GM18909 (cell line): ENCODE data around the gene AGRN.
"Not testable (repeated sequence)": the region's sequence is repeated elsewhere in the genome, so short reads cannot be mapped to it uniquely, and the experiment has no call there.

Source experiments
- ATAC-seq: cut with Tn5 transposase; IDR thresholded peaks from one replicate; pipeline ENCODE4 v1.9.1; 2021; ENCODE audit warnings: mild to moderate bottlenecking; ENCODE audit not compliant: unreplicated experiment, poor library complexity

Gene AGRN

GRCh38 chr1:981491-981954, 38.4 kb upstream of the AGRN start:
- ATAC-seq, result no peak

- no peak for ATAC-seq
Measured at GRCh38 chr1:981955-982558, 37.9 kb upstream of the AGRN start, which contains the start of gene PERM1. PERM1 (minus strand) TSS chr1:982093; CDS start chr1:981029, 1,064 bp downstream.

- no peak for ATAC-seq
Measured at GRCh38 chr1:982765-983436, 37.0 kb upstream of the AGRN start.

DNA sequence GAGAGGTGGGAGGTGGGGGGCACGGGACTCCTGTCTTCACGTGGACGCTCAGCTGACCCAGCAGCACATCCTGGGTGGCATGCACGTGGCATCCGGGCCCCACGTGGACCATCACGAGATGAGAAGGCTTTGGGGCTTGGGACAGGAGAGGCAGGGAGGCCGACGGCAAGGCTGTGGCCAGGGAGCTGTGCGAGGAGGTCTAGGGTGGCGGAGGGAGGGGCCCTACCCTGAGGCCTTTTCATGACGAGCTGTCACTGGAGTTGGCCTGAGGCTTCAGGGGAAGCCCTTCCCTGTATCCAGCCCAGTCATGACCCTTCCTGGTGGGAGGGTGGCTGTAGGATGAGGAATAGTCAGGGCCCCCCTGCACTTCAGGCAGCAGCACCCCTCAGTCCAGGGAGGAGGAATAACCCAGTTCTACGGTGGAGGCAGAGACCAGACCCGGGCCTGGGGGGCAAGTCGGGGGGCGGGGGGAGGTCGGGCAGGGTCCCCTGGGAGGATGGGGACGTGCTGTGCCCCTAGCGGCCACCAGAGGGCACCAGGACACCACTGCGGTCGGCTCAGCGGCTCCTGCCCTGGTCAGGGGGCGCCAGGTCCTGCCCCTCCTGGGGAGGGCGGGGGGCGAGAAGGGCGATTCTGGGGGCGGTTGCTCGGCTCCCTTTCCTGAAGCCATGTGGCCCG, 36.0 kb upstream of the AGRN start:
- no peak for ATAC-seq

DNA sequence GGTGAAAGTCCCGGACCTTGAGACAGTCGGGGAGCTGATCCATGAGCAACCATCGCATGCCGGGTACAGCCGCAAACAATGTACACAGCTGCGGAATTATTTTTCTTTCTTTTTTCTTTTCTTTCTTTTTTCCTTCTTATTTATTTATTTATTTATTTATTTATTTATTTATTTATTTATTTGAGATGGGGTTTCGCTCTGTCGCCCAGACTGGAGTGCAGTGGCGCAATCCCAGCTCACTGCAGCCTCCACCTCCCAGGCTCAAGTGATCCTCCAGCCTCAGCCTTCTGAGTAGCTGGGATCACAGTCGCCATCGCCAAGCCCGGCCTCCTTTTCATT, 35.5 kb upstream of the AGRN start:
- ATAC-seq, result no peak

DNA sequence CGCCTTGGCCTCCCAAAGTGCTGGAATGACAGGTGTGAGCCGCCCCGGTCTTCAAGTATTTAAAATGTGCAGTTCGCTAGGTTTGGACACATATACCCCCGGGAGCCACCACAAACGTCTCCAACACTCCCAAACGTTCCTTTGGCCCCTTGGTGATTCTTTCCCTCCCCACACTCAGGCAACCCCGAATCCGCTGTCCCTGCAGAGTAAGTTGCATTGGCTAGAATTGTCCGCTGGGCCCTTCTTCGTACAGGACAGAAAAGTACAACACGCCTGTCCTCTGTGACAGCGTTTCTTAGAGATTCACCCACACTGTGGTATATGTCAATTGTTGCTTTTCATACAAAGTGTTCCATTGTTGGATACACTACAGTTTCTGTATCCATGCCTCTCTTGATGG, 34.8 kb upstream of the AGRN start:
- ATAC-seq, result no peak

- not testable (repeated sequence) for ATAC-seq
Measured at GRCh38 chr1:988061-988460, 31.9 kb upstream of the AGRN start.

DNA sequence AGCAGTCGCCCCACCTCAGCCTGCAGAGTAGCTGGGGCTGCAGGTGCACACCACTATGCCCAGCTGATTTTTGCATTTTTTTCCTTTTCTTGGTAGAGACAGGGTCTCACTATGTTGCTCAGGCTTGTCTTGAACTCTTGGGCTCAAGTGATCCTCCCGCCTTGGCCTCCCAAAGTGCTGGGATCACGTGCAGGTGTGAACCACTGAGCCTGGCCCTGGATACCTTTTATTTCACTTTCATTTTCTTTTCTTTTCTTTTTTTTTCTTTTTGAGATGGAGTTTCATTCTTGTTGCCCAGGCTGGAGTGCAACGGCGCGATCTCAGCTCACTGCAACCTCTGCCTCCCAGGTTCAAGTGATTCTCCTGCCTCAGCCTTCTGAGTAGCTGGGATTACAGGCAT, 28.6 kb upstream of the AGRN start:
- not testable (repeated sequence) for ATAC-seq

DNA sequence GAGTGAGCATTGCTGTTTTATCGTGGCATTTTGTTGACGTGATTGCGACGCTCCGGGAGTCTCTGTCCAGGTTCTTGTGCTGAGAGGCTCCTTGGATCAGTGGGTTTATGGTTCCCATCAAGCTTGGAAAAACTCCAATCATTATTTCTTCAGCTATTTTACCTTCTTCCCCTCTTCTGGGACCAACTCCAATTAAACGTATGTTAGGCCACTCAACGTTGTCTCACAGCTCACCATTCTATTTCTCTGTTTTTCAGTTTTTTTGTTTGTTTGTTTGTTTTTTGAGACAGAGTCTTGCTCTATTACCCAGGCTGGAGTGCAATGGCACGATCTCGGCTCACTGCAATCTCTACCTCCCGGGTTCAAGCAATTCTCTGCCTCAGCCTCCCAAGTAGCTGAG, 28.0 kb upstream of the AGRN start:
- ATAC-seq, result no peak

DNA sequence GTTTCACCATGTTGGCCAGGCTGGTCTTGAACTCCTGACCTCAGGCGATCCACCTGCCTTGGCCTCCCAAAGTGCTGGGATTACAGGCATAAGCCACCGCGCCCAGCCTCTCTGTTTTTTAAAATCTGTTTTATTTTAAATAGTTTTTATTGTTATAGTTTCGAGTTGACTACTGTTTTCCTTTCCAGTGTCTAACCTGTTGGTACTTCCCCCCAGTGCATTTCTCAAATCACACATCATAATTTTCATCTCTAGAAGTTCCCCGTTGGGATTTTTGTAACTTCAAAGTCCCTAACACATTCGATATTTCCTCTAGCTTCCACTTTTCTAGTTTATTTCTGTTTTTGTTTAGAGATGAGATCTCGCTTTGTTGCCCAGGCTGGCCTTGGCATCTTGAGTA, 27.6 kb upstream of the AGRN start:
- no peak for ATAC-seq

- ATAC-seq, result no peak
Measured at GRCh38 chr1:993379-993995, 26.4 kb upstream of the AGRN start.

GRCh38 chr1:994546-994945, 25.4 kb upstream of the AGRN start:
- not testable (repeated sequence) for ATAC-seq

DNA sequence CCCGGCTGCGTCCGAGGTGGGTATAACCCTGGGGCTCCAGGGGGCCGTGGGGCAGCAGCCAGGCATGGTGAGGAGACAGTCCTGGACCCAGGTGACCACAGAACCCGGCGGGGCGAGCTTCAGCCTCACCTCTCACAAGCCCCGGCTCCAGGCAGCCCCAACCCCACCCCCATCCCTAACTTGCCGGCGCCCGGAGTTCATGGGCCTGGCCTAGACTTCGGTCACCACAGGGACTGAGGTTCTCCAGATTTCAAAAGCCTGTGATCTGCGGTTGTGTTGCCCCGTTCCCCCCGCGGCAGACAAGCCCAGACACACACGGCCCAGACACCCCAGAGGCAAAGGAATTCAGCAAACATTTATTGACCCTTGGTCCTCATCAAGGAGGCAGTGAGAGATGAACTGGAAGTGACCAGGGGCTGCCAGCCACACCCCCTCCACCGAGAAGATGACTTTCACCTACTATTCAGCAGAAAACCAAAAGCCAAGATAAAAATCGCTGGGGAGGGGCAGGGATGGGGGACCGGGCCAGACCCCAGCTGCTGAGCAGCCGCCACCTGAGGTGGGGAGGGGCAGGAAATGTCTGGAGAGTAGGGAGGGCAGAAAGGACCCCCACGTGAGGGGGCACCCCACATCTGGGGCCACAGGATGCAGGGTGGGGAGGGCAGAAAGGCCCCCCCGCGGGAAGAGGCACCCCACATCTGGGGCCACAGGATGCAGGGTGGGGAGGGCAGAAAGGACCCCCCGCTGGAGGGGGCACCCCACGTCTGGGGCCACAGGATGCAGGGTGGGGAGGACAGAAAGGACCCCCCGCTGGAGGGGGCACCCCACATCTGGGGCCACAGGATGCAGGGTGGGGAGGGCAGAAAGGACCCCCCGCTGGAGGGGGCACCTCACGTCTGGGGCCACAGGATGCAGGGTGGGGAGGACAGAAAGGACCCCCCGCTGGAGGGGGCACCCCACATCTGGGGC, 24.0 kb upstream of the AGRN start:
- no peak for ATAC-seq

- no peak for ATAC-seq
Measured at GRCh38 chr1:996851-997712, 22.8 kb upstream of the AGRN start.

DNA sequence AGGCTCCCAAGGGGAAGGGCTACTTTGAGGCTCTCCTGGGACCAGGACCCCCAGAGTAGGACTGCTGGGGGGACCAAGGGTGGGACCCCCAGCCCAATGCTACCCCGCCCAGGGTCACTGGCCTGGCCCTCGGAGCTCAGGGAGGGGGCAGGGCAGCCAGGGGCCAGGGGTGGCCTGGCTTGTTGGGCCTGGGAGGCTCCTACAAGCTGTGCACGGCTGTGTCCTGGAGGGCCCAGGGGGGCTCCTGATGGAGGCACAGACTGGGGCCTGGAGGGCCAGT, 22.3 kb upstream of the AGRN start:
- ATAC-seq, result no peak

DNA sequence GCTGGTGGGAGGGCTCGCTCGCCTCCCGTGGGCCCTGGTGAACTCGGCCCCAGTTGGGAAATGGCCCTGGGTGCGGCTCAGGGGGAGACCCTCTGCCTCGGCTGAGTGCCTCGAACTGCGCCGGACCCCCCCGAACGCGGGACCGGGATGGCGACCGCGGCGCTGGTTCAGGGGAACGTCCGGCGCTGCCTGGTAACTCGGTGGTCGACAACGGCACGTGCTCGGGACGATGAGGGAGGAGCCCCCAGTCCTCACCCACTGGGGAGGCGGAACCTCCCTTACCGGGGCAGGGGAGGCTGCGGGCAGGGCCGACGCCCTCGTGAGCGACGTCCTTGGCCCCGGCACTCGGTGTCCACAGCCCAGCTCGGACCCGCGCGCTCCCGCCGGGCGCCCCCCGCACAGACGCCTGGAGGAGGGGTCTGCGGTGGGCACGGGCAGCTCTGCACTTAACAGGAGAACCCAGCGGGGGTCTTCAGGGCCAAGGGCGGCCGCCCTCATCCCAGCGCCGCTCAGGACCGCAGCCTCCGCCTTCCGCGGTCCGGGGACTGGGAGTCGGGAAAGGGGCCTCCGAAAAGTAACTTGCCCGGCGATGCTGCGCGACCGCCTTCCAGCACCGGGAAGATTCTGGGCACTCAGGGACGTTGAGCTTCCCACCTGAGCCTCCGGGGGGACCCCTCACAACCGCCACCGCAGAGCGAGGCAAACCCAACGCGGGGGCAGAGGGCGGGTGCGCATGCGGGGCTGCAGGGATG, 21.8 kb upstream of the AGRN start:
- ATAC-seq, result no peak

DNA sequence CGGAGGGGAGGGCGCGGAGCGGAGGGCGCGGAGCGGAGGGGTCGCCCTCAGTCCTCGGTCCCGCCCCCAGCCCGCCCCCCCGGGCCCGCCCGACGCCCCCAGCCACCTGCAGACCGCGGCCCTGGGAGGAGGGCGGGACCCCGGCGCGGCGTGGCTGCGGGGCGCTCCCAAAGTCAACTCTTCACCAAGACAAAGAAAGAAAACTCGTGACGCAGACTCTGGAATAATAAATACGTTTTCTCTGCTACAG, 21.2 kb upstream of the AGRN start:
- no peak for ATAC-seq

DNA sequence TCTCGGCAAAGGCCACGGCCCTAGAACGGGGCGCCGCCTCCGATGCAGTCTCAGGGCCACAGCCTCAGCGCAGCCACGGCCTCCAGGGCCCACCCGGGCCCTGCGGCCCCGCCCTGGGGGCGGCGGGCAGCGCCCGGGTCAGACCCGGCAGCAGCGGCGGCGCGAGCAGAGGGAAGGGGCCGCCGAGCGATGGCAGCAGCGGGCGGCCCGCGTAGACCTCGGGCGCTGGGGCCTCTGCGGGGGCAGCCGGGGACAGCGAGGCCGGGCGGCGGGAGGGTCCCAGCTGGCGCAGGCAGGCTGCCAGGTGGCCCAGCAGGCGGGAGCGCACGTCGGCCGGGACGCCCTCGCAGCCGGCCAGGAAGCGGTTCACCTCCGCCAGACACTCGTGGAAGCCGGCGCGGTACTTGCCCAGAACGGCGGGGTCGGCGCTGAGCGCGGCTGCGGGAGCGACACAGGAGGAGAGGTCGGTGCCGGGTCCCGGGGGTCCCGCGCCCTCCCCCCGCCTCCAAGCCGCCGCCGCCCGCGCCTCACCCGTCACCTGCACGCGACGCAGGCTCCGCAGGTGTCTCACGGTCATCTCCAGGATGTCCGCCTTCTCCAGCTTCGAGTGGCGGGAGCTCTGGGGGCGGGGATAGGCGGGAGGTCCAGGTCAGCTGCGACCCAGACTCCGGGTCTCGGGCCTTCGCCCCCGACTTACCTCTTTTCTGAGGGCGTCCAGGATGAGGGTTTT, 20.8 kb upstream of the AGRN start:
- ATAC-seq, result no peak
